ENCODE results near the gene XBP1. TPM values are rescaled to one million over a fixed set of nuclear protein-coding genes. Genes with fewer than 3 reads are reported as not detected.
A peak's percentile ranks its signal among the peaks of the same experiment; 100 is the strongest.

XBP1 gene
- total and polyA plus RNA-seq, 2 of the 13 experiments (the other 11 are each of a cell fraction or from before 2014, with no cell fraction given), result 416 to 427 TPM

DNA sequence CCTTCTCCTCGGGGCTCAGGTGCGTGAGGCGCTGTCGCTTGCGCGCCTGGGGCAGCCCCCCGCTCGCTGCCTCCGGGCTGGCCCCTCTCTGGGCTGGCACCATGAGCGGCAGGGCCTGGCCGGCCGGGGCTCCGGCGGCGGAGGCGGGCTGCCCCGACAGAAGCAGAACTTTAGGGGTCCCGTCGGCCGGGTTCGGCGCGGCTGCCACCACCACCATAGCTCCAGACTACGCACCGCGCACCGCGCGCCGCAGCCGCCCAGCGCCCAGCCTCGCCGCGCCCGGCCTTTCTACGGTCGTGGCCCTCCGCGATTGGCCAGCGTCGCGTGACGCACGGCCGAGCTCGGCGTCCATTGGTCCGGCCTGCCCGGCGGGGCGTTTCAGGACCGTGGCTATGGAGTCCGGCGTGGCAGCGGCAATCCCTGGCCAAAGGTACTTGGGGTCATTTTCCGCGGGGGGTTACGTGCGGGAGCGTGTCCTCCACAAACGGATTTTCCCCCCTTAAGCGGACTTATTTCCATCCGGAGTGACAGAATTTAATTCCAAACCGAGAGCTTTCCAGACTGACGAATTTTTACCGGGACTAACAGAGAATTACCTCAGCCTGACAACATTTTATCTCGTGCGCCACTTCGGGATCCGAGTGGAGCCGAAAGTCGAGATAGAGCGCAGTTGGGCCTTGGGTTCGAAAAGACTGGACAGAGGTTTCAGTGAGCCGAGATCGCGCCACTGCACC lies at the start of gene XBP1 (continued):
- TF ChIP-seq CREB1 (IDR thresholded peaks at IDR 0.05) (peak; percentile 89), CREB1 (CRISPR knock-in tag; IDR thresholded peaks at IDR 0.05) (peak; percentile 49; the same call in 1 of the 2 replicates), FLYWCH1 (CRISPR knock-in tag; IDR thresholded peaks at IDR 0.05) (no peak), ZNF350 (CRISPR knock-in tag; IDR thresholded peaks at IDR 0.05; ENCODE audit: borderline replicate concordance, low read depth) (no peak), AGO1 (IDR thresholded peaks at IDR 0.05; ENCODE audit: low read depth, low read length, poor library complexity, severe bottlenecking) (peak; percentile 70), ZMAT3 (CRISPR knock-in tag; conservative IDR thresholded peaks at IDR 0.05) (peak; percentile 61; the same call in 1 of the 2 replicates), BRCA1 (CRISPR knock-in tag; IDR thresholded peaks at IDR 0.05) (0 out of 2 replicates have a peak, but pooled peaks have one; percentile 68), ZNF317 (CRISPR knock-in tag; IDR thresholded peaks at IDR 0.05) (no peak), ZFP82 (CRISPR knock-in tag; IDR thresholded peaks at IDR 0.05; ENCODE audit: borderline replicate concordance) (peak; percentile 66; the same call in 1 of the 2 replicates), HDAC2 (CRISPR knock-in tag; IDR thresholded peaks at IDR 0.05) (peak; percentile 44; the same call in 1 of the 2 replicates), ETS1 (CRISPR knock-in tag; IDR thresholded peaks at IDR 0.05) (0 out of 2 replicates have a peak, but pooled peaks have one; percentile 49), JUNB (CRISPR knock-in tag; IDR thresholded peaks at IDR 0.05; ENCODE audit: borderline replicate concordance) (peak; percentile 18; the same call in 1 of the 2 replicates), IRF2 (CRISPR knock-in tag; IDR thresholded peaks at IDR 0.05) (peak; percentile 36; the same call in 1 of the 2 replicates), FOXK2 (IDR thresholded peaks at IDR 0.05) (no peak), GATAD2A (CRISPR knock-in tag; IDR thresholded peaks at IDR 0.05) (peak; percentile 64; the same call in 1 of the 2 replicates)
- TF ChIP-seq, protein P1, sequence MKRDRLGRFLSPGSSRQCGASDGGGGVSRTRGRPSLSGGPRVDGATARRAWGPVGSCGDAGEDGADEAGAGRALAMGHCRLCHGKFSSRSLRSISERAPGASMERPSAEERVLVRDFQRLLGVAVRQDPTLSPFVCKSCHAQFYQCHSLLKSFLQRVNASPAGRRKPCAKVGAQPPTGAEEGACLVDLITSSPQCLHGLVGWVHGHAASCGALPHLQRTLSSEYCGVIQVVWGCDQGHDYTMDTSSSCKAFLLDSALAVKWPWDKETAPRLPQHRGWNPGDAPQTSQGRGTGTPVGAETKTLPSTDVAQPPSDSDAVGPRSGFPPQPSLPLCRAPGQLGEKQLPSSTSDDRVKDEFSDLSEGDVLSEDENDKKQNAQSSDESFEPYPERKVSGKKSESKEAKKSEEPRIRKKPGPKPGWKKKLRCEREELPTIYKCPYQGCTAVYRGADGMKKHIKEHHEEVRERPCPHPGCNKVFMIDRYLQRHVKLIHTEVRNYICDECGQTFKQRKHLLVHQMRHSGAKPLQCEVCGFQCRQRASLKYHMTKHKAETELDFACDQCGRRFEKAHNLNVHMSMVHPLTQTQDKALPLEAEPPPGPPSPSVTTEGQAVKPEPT (CRISPR knock-in tag; IDR thresholded peaks at IDR 0.05; ENCODE audit: low read depth), result no peak
- TF ChIP-seq, protein P2, sequence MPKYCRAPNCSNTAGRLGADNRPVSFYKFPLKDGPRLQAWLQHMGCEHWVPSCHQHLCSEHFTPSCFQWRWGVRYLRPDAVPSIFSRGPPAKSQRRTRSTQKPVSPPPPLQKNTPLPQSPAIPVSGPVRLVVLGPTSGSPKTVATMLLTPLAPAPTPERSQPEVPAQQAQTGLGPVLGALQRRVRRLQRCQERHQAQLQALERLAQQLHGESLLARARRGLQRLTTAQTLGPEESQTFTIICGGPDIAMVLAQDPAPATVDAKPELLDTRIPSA (CRISPR knock-in tag; IDR thresholded peaks at IDR 0.05; ENCODE audit: borderline replicate concordance), result no peak

Measured in HepG2 (cell line).